Smooth muscle cell (in vitro differentiated cells): ENCODE results near the gene RUVBL2. TPM values are rescaled to one million over a fixed set of nuclear protein-coding genes. Genes with fewer than 3 reads are reported as not detected.
"Not testable (repeated sequence)": the region's sequence is repeated elsewhere in the genome, so short reads cannot be mapped to it uniquely, and the experiment has no call there.

ENCODE experiments used
- DNase-seq: peaks from one replicate; lab custom pipeline; 2025; ENCODE audit not compliant: unreplicated experiment; lab: John Stamatoyannopoulos, UW
- H2AFZ ChIP-seq: fragments of 200-600 bp; sonication (generic); 2 replicates; pipeline ENCODE4 v1.6.0; 2016; ENCODE audit warnings: antibody characterized with exemption, low read depth, mild to moderate bottlenecking
- H3F3A ChIP-seq: fragments of 200-600 bp; sonication (generic); 2 replicates; pipeline ENCODE4 v1.6.0; 2017; ENCODE audit warnings: antibody characterized with exemption, low read depth
- H3K27ac ChIP-seq: fragments of 200-600 bp; sonication (generic); 2 replicates; pipeline ENCODE4 v1.5.1; 2016; ENCODE audit warnings: low read depth, mild to moderate bottlenecking
- H3K27me3 ChIP-seq: fragments of 200-600 bp; sonication (generic); 2 replicates; pipeline ENCODE4 v1.6.1; 2016; ENCODE audit warnings: low read depth, mild to moderate bottlenecking
- H3K36me3 ChIP-seq: fragments of 200-600 bp; sonication (generic); 2 replicates; pipeline ENCODE4 v1.5.1; 2016; ENCODE audit warnings: low read depth
- H3K4me1 ChIP-seq: fragments of 200-600 bp; sonication (generic); 2 replicates; pipeline ENCODE4 v1.5.1; 2016; ENCODE audit warnings: low read depth
- H3K4me2 ChIP-seq: fragments of 200-600 bp; sonication (generic); 2 replicates; pipeline ENCODE4 v1.6.0; 2016; ENCODE audit warnings: mild to moderate bottlenecking
- H3K4me3 ChIP-seq: fragments of 200-600 bp; sonication (generic); 2 replicates; pipeline ENCODE4 v1.5.1; 2016; ENCODE audit warnings: mild to moderate bottlenecking
- H3K79me2 ChIP-seq: fragments of 200-600 bp; sonication (generic); 2 replicates; pipeline ENCODE4 v1.6.0; 2016; ENCODE audit warnings: low read depth, mild to moderate bottlenecking
- H3K9ac ChIP-seq: fragments of 200-600 bp; sonication (generic); 2 replicates; pipeline ENCODE4 v1.6.0; 2016; ENCODE audit warnings: low read depth
- H3K9me3 ChIP-seq: fragments of 200-600 bp; sonication (generic); replicated peaks from 2 replicates; pipeline ENCODE4 v1.5.1; 2016; ENCODE audit warnings: low read depth
- H4K20me1 ChIP-seq: fragments of 200-600 bp; sonication (generic); 2 replicates; pipeline ENCODE4 v1.6.0; 2016; ENCODE audit warnings: low read depth
- CTCF ChIP-seq: fragments of 200-600 bp; sonication (generic); IDR thresholded peaks from 2 replicates; pipeline ENCODE4 v1.5.1; 2017; ENCODE audit warnings: borderline replicate concordance, mild to moderate bottlenecking, antibody characterized with exemption; ENCODE audit not compliant: insufficient read depth, poor library complexity, severe bottlenecking
- WGBS: methylation state at CpG from one replicate; pipeline ENCODE4 v1.1.7; 2016; ENCODE audit warnings: low lambda C conversion rate; 5-methylcytosine and 5-hydroxymethylcytosine counted together
- polyA plus RNA-seq: library from polyadenylated mRNA; unstranded; fragments of >200 nt; fragmentation: Nextera tagmentation; extraction: Ambion mirVana; gene quantifications from 2 replicates; pipeline ENCODE4 v1.2.1, GENCODE V29; 2016
- total RNA-seq: library from RNA; depleted of rRNA; stranded (reverse); fragments of >200 nt; gene quantifications from 2 replicates; pipeline ENCODE4 v1.2.3, GENCODE V29; 2014

Gene RUVBL2
- total and polyA plus RNA-seq, 2 experiments from 2014 or later, result 89.4 to 123 TPM

DNA sequence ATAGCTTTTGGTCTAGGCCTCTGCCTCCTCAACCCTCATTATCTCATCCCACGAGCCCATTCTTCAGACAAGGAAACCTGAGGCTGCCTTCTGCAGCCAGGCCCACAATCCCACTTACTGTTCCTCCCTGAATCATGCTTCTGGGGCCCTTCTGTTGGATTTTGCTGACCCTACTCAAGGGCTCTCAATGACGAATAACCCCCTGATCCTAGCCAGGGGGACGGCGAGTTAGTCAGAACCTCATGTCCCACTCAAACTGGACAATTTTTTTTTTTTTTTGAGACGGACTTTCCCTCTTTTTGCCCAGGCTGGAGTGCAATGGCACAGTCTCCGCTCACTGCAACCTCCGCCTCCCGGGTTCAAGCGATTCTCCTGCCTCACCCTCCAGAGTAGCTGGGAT lies 28.4 kb downstream of the RUVBL2 start:
- Histone ChIP-seq H3K27ac (no peak overlapping the region), H2AFZ (no peak overlapping the region), H3K4me2 (no peak overlapping the region), H3F3A (no peaks in the 10 kb centered on the region), H3K9ac (no peak overlapping the region), H3K4me3 (no peak overlapping the region), H3K9me3 (no peaks in the 10 kb centered on the region), H3K4me1 (no peaks in the 10 kb centered on the region), H3K79me2 (no peaks in the 10 kb centered on the region), H3K27me3 (peaks cover 6% of the 10 kb centered on the region), H4K20me1 (no peaks in the 10 kb centered on the region), H3K36me3 (no peaks in the 10 kb centered on the region)
- no peak for TF ChIP-seq CTCF
- no peak for DNase-seq
- 89% methylated on average over 6 of the region's 9 CpGs for WGBS

DNA sequence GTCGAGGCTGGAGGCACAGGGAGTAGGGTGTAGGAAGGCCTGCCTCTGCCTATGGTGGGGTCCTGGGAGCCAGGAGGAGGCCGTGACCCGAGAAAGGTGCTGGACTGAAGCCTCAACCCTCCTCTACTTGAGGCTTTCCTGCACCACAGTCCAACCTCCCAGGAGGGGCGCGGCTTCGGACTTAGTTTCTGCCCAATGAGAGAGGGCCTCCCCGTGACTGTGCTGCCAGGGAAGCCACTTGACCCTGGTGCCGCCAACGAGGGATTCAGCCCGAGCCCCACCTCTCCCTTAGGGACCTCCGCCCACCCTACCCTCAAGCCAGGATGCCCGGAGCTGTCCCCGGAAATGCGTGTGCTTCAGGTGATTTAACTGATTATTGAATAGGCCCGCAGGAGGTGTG lies 30.5 kb downstream of the RUVBL2 start, which contains the start of gene CGB3:
Gene CGB3, minus strand, starts transcription at position 101 of the 400 bp plus-strand sequence. CDS start 362 bp downstream, outside the sequence.
- not testable (repeated sequence) for H3K79me2 ChIP-seq, H3K4me2 ChIP-seq, H3K36me3 ChIP-seq, H3F3A ChIP-seq, H3K27me3 ChIP-seq, H3K9me3 ChIP-seq, H4K20me1 ChIP-seq, H2AFZ ChIP-seq, H3K4me1 ChIP-seq, H3K4me3 ChIP-seq, H3K27ac ChIP-seq, DNase-seq, H3K9ac ChIP-seq
- 79% methylated on average over 15 of the region's 15 CpGs for WGBS

GRCh38 chr19:49025088-49025487 lies 31.4 kb downstream of the RUVBL2 start:
- WGBS, result 93% methylated on average over 4 of the region's 6 CpGs
- not testable (repeated sequence) for H3K27me3 ChIP-seq, H3K36me3 ChIP-seq, H3K9ac ChIP-seq, H3K4me2 ChIP-seq, H3K4me3 ChIP-seq, H2AFZ ChIP-seq, H3K9me3 ChIP-seq, H3K4me1 ChIP-seq, H3F3A ChIP-seq, H3K27ac ChIP-seq, DNase-seq, H3K79me2 ChIP-seq, H4K20me1 ChIP-seq

DNA sequence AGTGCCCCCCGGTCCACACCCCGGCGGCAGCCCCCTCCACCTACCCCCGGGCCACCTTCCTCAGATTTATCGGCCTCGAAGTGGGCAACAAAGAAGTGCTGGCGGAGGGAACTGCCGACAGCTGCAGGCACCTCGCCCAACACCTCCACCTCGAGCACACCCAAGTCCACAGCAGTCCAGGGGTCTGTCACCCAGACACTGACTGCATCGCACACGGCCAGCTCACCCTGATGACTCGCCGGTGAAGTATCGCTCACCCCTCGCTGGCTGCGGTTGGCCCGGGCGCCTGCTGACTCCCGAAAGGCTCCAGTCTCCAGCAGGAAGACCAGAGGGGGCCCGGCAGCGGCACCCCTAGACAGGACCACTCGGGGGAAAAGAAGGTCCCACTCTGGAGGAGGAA lies 31.9 kb downstream of the RUVBL2 start:
- H3K27me3 ChIP-seq, H3K4me3 ChIP-seq, H2AFZ ChIP-seq, H3K9ac ChIP-seq, H3K36me3 ChIP-seq, H3F3A ChIP-seq, H3K9me3 ChIP-seq, H3K79me2 ChIP-seq, H3K4me2 ChIP-seq, H3K4me1 ChIP-seq, DNase-seq, H4K20me1 ChIP-seq: not testable (repeated sequence)
- peak overlapping the region; percentile 11 for H3K27ac ChIP-seq
- WGBS, result 29% methylated on average over 10 of the region's 23 CpGs

- not testable (repeated sequence) for H3F3A ChIP-seq, H4K20me1 ChIP-seq, H3K4me2 ChIP-seq, H3K4me1 ChIP-seq, H3K4me3 ChIP-seq, H3K9me3 ChIP-seq, H3K36me3 ChIP-seq, H3K27ac ChIP-seq, H2AFZ ChIP-seq, H3K9ac ChIP-seq, H3K27me3 ChIP-seq, H3K79me2 ChIP-seq, DNase-seq
- WGBS, result 98% methylated on average over 3 of the region's 9 CpGs
Measured at GRCh38 chr19:49028686-49029085, 35.0 kb downstream of the RUVBL2 start.

DNA sequence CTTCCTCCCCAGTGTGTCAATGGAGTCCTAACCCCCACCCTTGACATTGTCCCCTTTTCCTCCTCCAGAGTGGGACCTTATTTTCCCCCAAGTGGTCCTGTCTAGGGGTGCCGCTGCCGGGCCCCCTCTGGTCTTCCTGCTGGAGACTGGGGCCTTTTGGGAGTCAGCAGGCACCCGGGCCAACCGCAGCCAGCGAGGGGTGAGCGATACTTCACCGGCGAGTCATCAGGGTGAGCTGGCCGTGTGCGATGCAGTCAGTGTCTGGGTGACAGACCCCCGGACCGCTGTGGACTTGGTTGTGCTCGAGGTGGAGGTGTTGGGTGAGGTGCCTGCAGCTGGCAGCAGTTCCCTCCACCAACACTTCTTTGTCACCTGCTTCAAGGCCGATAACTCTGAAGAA lies 36.1 kb downstream of the RUVBL2 start:
- peak overlapping the region; percentile 63 for H3K27ac ChIP-seq
- H4K20me1 ChIP-seq, DNase-seq, H3K4me3 ChIP-seq, H3K4me1 ChIP-seq, H3K9me3 ChIP-seq, H3K4me2 ChIP-seq, H3K79me2 ChIP-seq, H3K27me3 ChIP-seq, H2AFZ ChIP-seq, H3K36me3 ChIP-seq, H3F3A ChIP-seq: not testable (repeated sequence)
- H3K9ac ChIP-seq, result peak overlapping the region; percentile 54
- WGBS, result 47% methylated on average over 14 of the region's 14 CpGs

DNA sequence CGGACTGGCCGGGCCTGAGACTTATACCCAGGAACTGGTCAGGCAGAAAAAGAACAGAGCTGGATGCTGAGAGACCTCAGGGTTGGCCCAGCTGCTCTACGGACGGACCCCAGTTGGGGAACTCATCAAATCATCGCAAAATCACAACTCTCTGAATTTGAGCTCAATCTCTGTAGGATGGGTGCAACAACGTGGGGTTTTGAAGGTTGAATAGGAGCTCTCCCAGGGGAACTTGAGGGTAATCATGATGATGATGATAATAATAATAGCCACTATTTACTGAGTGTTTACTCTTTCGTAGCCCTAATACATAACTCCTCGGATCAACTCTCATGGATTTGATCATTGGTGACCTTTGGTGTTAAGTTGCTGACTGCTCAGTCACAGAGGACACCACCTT lies 36.6 kb downstream of the RUVBL2 start:
- not testable (repeated sequence) for H3K9ac ChIP-seq, H3K4me2 ChIP-seq, H3F3A ChIP-seq, H3K36me3 ChIP-seq, H3K4me1 ChIP-seq, H4K20me1 ChIP-seq, H2AFZ ChIP-seq, H3K9me3 ChIP-seq, DNase-seq, H3K27ac ChIP-seq, H3K27me3 ChIP-seq, H3K4me3 ChIP-seq, H3K79me2 ChIP-seq
- WGBS, result 87% methylated on average over 6 of the region's 8 CpGs
